Loucy (cell line): ENCODE data around the gene GPC3.

Experiments used
- H2AFZ ChIP-seq: fragments of 200-600 bp; sonication (generic); 2 replicates; pipeline ENCODE4 v1.6.0; 2016; ENCODE audit warnings: antibody characterized with exemption, mild to moderate bottlenecking, low read length, moderate library complexity
- H3F3A ChIP-seq: fragments of 200-600 bp; 2 replicates; pipeline ENCODE4 v1.6.0; 2016; ENCODE audit warnings: antibody characterized with exemption, low read depth, mild to moderate bottlenecking
- H3K27me3 ChIP-seq: fragments of 200-600 bp; sonication (generic); 2 replicates; pipeline ENCODE4 v1.6.1; 2014; ENCODE audit warnings: low read length, mild to moderate bottlenecking; ENCODE audit not compliant: insufficient read depth, poor library complexity, severe bottlenecking
- H3K36me3 ChIP-seq: fragments of 200-600 bp; sonication (generic); 2 replicates; pipeline ENCODE4 v1.6.1; 2016; ENCODE audit warnings: low read length; ENCODE audit not compliant: insufficient read depth
- H3K4me1 ChIP-seq: fragments of 200-600 bp; sonication (generic); 2 replicates; pipeline ENCODE4 v1.5.1; 2014; ENCODE audit warnings: low read length, mild to moderate bottlenecking; ENCODE audit not compliant: insufficient read depth, poor library complexity, severe bottlenecking
- H3K4me2 ChIP-seq: fragments of 200-600 bp; sonication (generic); 2 replicates; pipeline ENCODE4 v1.6.0; 2014; ENCODE audit warnings: antibody characterized with exemption, low read length, low read depth, mild to moderate bottlenecking; ENCODE audit not compliant: poor library complexity, severe bottlenecking
- H3K4me3 ChIP-seq: fragments of 200-600 bp; sonication (generic); 2 replicates; pipeline ENCODE4 v1.5.1; 2014; ENCODE audit warnings: low read length, mild to moderate bottlenecking, mixed read lengths; ENCODE audit not compliant: poor library complexity, severe bottlenecking
- H3K79me2 ChIP-seq: fragments of 200-600 bp; sonication (generic); 2 replicates; pipeline ENCODE4 v1.6.1; 2014; ENCODE audit warnings: low read length; ENCODE audit not compliant: insufficient read depth
- H3K9ac ChIP-seq: fragments of 200-600 bp; sonication (generic); 2 replicates; pipeline ENCODE4 v1.6.0; 2014; ENCODE audit warnings: mild to moderate bottlenecking, low read depth, low read length, moderate library complexity; ENCODE audit not compliant: poor library complexity, severe bottlenecking
- H3K9me2 ChIP-seq: fragments of 200-600 bp; sonication (generic); replicated peaks from 2 replicates; pipeline ENCODE4 v1.6.1; 2016; ENCODE audit warnings: low read depth, low read length, mixed read lengths
- H3K9me3 ChIP-seq: fragments of 200-600 bp; sonication (generic); 2 replicates; pipeline ENCODE4 v1.6.1; 2014; ENCODE audit warnings: mild to moderate bottlenecking, antibody characterized with exemption, low read length, low read depth; ENCODE audit not compliant: insufficient read depth
- H4K20me1 ChIP-seq: fragments of 200-600 bp; sonication (generic); 2 replicates; pipeline ENCODE4 v1.6.0; 2014; ENCODE audit warnings: antibody characterized with exemption, low read length, mild to moderate bottlenecking; ENCODE audit not compliant: insufficient read depth, poor library complexity, severe bottlenecking
- CTCF ChIP-seq: fragments of 200-600 bp; sonication (generic); conservative IDR thresholded peaks from 2 replicates; pipeline ENCODE4 v1.5.1; 2014; ENCODE audit warnings: mild to moderate bottlenecking, antibody characterized with exemption, low read length
- EZH2phosphoT487 ChIP-seq: fragments of 200-600 bp; IDR thresholded peaks from 2 replicates; pipeline ENCODE4 v1.6.1; 2018; ENCODE audit warnings: antibody characterized with exemption, mild to moderate bottlenecking, moderate library complexity, borderline replicate concordance

GPC3 gene

GRCh38 chrX:133745349-133745748 is 240.0 kb downstream of the GPC3 start:
- H3K4me1 ChIP-seq = peaks cover 52% of the 10 kb centered on the region

GRCh38 chrX:133742602-133743305 is 242.6 kb downstream of the GPC3 start:
- no peaks in the 10 kb centered on the region for H4K20me1 ChIP-seq
- TF ChIP-seq CTCF (no peak), EZH2phosphoT487 (no peak)
- H3K9me2 ChIP-seq = no peaks in the 10 kb centered on the region
- H3K4me1 ChIP-seq = peaks cover 40% of the 10 kb centered on the region
- H3K4me3 ChIP-seq = no peak overlapping the region
- H3K9ac ChIP-seq = no peak overlapping the region
- no peaks in the 10 kb centered on the region for H3K9me3 ChIP-seq
- H2AFZ ChIP-seq = no peak overlapping the region
- no peak overlapping the region for H3K4me2 ChIP-seq
- H3K36me3 ChIP-seq = no peaks in the 10 kb centered on the region
- H3K79me2 ChIP-seq = no peaks in the 10 kb centered on the region
- no peaks in the 10 kb centered on the region for H3K27me3 ChIP-seq
- H3F3A ChIP-seq = no peaks in the 10 kb centered on the region; the same call in 1 of the 2 replicates

More at GRCh38 chrX:133745349-133745748, 240.0 kb downstream of the GPC3 start:
- no peaks in the 10 kb centered on the region for H3K9me2 ChIP-seq
- peak overlapping the region; percentile 24 for H3K9ac ChIP-seq
- H3F3A ChIP-seq = peaks cover 4% of the 10 kb centered on the region; the same call in 1 of the 2 replicates
- no peaks in the 10 kb centered on the region for H3K36me3 ChIP-seq
- no peaks in the 10 kb centered on the region for H3K79me2 ChIP-seq
- no peaks in the 10 kb centered on the region for H3K27me3 ChIP-seq
- H3K4me3 ChIP-seq = peak overlapping the region; percentile 5
- H3K4me2 ChIP-seq = peak overlapping the region; percentile 68
- no peak overlapping the region for H2AFZ ChIP-seq
- H3K9me3 ChIP-seq = no peaks in the 10 kb centered on the region
- no peaks in the 10 kb centered on the region for H4K20me1 ChIP-seq
- TF ChIP-seq EZH2phosphoT487 (no peak), CTCF (peak; percentile 52)

GRCh38 chrX:133741303-133741702 is 244.1 kb downstream of the GPC3 start:
- no peaks in the 10 kb centered on the region for H3K79me2 ChIP-seq
- no peak overlapping the region for H3K4me2 ChIP-seq
- H3F3A ChIP-seq = no peaks in the 10 kb centered on the region; the same call in 1 of the 2 replicates
- no peaks in the 10 kb centered on the region for H4K20me1 ChIP-seq
- H3K4me3 ChIP-seq = no peak overlapping the region
- no peaks in the 10 kb centered on the region for H3K9me2 ChIP-seq
- no peak overlapping the region for H2AFZ ChIP-seq
- no peaks in the 10 kb centered on the region for H3K27me3 ChIP-seq
- TF ChIP-seq EZH2phosphoT487 = no peak
- TF ChIP-seq CTCF = no peak
- H3K9me3 ChIP-seq = no peaks in the 10 kb centered on the region
- no peaks in the 10 kb centered on the region for H3K36me3 ChIP-seq
- H3K9ac ChIP-seq = no peak overlapping the region
- peaks cover 35% of the 10 kb centered on the region for H3K4me1 ChIP-seq
